Cardiac septum (tissue), 1 donor: Measurements from ENCODE around the gene LDLRAD4. TPM values are rescaled to one million over a fixed set of nuclear protein-coding genes. Genes with fewer than 3 reads are reported as not detected.

Experiments
- DNase-seq: peaks from one replicate; pipeline ENCODE4 v3.0.0-alpha.2; 2020; ENCODE audit warnings: low spot score
- intact Hi-C: fragments of 100-400 bp; cut with DNase I; formaldehyde crosslinking; loops from one replicate; pipeline ENCODE4 v1.14.0; 2022
- total RNA-seq: library from RNA; stranded (reverse); fragmentation: NEBNext Ultra II Directional; extraction: Animal tissue kit (Norgen Biotek cat#: 25700); gene quantifications from one replicate; pipeline ENCODE4 v1.2.1, GENCODE V29; 2021
- donor health status: DM: no; HTN: no; CAD: no.

Gene LDLRAD4
- total RNA-seq, 1 donor from 2014 or later: 23.3 TPM

DNA sequence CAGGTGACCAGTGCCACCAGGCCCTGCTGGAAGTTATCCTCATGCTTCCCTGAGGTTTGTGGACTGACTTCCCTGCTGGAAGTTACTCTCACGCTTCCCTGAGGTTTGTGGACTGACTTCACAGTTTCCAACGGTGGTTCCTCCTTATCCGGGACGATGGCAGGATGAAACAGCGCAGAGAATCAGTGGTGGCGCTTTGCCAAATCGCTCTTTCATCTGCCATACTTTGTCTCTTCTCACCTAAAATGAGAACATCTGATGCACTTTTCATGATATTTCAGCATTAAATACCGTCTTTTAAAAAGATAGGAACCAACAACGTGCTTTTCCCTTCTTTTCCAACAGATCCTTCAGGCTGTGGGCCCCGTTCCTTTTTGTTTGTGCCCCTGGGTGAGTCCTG, 183.3 kb downstream of the LDLRAD4 start:
- intact Hi-C loops: no loop called here
- DNase-seq: no peak

DNA sequence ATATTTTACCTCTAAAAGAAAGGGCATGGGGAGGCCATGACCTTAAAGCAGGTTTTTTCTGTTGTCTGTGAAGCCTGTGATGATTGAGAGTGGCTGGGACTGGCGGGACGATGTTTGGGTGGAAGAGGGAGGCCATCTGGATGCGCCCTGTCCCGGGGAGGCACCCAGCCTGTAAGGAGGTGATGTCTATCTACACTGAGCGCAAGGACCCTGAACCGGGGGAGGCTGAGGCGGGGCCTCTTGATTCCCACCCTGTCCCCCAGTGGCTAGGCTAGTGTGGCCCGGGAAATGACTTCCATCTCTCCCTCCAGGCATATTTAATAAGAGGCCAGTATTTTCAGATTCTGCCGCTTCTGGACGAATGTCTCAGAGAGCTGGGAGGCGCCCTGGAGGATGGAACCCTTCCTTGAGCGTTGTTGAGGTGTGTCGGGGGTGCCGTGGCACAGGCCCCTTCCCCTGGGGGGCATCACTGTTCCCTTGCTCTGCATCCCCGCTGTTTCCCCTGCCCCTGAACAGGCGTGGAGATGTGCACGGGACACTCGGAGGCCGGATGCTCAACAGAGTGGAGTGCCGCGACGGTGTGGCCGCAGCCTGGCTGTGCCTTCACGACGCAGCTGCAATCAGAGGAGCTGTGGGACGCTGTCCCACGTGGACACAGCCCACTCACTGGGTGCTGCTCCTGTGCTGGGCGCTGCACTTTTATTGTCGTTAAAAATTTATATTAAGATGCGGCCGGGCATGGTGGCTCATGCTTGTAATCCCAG, 185.4 kb downstream of the LDLRAD4 start:
- no peak for DNase-seq
- intact Hi-C loops: no loop called here

DNA sequence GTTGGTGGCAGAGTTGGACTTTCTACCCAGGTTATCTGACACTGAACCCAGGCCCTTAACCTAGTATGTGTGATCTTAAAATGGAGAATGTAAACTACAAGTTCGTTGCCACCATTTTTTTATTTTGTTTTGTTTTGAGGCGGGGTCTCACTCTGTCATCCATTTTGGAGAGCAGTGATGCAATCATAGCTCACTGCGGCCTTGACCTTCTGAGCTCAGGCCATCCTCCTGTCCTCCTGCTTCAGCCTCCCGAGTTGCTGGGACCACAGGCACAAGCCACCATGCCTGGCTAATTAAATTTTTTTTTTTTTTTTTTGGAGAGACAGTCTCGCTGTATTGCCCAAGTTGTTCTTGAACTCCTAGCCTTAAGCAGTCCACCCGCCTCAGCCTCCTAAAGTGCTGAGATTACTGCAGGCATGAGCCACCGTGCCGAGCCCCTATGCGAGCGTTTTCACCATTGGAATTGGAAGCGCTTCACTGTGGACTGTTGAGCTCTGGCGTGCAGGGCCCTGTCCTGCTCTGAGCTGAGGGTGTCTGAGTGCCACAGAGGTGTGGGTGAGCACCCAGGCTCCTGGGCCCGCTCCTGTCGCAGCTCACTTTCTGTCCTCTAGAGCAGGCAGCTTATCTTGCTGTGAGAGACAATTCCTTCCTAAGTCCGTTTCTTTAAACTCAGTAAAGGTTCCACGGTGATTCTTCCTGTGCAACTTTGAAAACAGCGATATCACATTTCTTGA, 186.9 kb downstream of the LDLRAD4 start:
- intact Hi-C loops: no loop called here
- no peak for DNase-seq

DNA sequence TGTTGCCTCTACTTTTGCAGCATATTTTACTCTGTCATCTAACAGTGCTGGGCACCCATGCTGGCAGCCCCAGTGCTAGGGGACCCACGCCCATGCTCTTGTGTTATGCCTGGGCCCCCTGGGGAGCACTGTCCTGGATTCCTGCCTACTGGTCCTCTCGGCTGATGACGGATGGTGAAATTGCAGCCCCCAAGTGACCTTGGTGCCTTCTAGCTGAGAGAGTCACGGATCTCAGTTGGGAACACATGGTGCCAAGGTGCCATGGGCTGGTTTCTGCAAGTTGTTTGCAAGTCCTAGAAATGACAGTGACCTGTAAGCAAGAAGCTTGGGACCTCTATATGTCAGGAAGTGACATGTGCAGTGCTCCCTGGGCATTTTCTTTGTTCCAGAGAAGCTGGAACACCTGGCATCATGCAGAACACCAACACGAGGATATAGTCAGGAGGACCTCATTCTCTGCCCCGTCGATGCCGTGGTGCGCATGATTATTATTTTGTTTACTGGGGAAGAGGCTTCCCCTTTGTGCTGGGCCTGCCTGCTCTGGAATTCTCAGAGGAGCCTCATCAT, 187.6 kb downstream of the LDLRAD4 start:
- intact Hi-C loops: no loop called here
- no peak for DNase-seq

DNA sequence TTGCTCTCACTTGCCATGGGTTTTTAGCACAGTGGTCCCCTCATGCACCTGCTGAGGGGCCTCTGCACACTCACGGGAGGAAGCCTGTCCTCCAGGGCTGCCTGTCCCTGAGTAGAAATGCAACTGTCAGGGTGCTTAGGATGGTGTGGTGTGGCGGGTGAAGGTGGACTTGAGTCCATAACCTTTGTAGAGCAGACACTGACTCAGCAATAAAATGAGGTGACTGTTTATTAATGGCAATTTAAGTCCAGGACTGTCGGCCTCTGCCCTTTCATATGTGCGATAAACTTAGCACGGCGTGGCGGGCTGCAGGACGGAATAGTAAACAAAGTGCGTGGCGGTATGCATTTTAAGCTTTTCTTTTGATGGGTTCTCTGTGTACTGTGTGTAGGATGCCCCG, 188.2 kb downstream of the LDLRAD4 start:
- intact Hi-C loops: no loop called here

DNA sequence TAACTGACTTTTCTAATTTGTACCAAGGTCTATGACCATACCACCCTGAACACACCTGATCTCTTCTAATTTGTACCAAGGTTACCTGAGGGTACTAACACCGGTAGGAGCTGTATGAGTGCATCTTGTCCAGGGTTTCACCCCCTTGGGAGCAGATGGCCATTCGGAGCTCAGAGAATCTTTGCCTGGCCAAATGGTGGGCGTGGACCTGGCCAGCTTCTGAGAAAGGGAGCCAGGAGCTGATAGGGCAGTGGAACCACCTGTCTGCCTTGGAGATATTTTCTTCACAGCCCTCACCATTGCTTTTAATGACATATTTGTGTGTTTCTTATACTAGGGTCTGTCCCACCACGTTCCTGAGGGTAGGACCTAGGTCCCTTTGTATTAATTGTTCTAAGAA, 188.9 kb downstream of the LDLRAD4 start:
- DNase-seq: no peak
- intact Hi-C loops: no loop called here

More for the DNA sequence above, 188.2 kb downstream of the LDLRAD4 start:
- no peak for DNase-seq

DNA sequence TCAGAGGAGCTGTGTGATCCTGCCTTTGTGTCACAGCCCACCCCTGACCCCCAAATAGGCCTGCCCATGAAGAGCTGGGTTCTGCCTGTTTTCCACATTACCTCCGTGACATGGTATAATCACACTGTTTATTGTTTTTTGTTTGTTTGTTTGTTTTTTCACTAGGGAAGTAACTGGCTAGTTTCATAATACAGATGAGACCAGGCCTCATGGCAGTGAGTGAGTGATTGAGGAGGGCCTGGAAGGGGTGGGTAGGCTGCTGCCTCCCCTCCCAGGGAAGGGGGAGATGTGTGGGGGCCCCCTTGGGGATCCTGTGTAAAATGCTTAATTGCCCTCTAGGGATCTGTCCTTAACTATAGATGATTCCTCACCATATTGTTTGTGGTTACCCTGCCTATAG, 190.5 kb downstream of the LDLRAD4 start:
- DNase-seq: no peak
- intact Hi-C loops: no loop called here

DNA sequence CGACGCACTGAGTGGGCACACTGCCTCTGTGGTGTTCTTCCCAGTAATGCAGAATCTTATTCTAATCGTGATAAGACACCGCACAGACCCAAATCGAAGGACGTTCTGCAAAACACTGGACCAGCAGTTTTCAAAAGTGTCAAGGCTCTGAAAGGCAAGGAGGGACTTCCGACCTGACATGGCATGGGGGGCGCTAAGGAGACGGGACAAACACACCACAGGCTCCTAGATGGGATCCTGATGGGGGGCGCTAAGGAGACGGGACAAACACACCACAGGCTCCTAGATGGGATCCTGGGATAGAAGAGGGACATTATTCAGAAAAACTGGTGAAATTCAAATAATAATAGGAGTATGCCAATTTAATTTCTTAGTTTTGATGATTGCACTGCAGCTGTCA, 191.4 kb downstream of the LDLRAD4 start:
- intact Hi-C loops: no loop called here
- no peak for DNase-seq

DNA sequence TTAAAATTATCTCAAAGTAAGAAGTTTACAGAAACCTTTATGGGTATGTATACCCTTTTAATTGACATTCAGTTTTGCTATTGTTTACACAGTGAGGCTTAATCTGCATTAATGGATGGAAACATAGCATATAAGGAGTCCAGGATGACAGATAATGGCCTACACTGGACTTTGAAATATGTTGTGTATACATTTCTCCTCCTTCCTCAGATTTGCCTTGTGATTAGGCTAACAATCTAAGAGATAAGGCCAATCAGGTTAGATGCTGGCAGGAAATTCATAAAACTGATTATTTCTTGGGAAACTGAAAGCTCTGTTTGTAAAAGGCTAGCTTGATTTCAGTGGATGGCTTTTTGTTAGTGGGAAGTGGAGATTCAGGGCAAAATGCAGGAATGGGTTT, 191.9 kb downstream of the LDLRAD4 start:
- intact Hi-C loops: no loop called here
- no peak for DNase-seq

DNA sequence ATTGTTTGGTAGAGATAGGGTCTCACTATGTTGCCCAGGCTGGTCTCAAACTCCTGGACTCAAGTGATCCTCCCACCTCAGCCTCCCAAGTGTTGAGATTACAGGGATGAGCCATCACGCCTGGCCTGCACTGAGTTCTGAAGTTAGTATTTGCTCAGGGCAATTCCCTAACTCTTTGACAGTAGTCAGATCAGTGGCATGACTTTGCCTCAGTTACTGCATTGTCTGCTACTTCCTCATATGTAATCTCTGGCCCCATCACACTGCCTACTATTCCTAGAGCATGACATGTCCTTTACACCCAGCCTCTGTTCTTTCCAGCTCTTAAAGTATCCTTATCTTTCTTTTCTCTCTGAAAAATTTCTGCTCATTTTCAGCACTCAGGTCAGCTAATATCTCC, 193.5 kb downstream of the LDLRAD4 start:
- intact Hi-C loops: no loop called here
- no peak for DNase-seq

DNA sequence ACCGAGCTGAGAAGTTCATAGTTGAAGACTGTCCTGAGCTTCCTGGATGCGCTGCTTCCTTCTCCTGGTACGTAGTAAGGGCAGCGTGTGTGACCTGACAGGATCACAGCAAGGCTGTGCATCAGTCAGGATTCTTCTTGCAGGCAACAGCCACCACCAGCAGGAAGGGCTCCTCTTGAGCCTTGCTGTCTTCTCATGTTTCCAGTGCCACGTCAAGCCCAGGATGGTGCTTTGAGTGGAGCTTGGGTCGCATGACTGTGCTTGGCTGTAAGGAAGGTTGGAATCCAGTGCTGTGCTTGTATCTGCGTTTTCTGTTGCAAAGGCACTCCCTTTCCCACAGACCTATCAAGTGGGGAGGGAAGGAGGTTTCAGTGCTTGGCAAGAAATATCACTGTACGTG, 194.3 kb downstream of the LDLRAD4 start:
- no peak for DNase-seq
- intact Hi-C loops: no loop called here

DNA sequence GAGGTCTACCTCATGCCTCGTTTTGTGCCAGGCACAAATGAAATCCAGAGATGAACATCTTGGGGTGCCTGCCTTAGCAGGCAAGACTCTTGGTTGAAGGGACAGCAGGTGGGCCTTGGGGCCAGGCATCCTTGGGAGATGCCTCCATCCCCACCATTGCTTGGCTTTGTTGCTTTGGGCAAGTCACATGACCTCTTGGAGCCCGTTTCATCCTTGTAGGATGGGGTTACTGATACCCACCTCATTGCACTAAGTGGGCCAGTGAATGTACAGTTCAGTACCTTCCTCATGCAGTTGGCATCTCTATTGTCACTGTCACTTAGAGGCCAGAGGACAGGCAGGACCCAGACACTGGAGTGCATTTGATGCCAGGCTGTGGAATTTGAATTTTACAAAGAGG, 195.5 kb downstream of the LDLRAD4 start:
- no peak for DNase-seq
- intact Hi-C loops: no loop called here

DNA sequence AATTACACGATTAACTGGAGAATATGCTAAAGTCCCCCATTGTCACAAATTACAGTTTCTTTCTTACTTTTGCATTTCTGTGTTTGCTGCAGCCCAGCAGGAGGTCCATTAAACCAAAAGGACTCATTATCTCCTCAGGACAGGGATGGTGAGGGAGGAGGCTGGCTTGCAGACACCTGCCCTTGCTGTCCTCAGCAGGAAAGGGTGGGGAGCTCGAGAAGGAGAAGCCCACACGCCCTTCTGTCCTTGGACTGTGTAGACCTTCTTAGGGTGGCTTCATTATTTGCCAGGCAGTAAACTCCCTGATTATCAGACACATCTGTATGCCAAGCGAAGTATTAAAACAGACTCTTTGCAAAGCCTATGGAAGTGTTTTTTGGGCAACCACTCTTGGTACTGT, 196.0 kb downstream of the LDLRAD4 start:
- intact Hi-C loops: no loop called here
- DNase-seq: no peak

DNA sequence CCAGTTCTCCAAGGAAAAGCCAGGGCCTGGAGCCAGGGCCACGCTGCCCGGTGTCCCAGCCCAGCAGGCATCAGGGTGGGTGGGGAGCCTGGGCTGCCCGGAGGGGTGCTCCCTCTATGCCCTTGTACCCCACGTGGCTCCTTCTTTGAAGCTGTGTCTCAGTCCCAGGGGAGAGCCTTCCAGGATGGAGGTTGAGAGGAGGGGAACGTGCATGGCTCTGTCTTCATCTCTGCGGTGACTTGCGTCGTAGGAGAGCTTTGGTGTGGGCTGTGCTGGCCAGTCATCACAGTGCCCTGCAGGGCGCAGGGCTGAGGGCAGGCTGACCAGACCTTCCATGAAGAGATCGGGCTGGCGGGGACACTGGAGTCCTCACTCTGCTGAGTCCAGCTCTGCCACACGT, 197.2 kb downstream of the LDLRAD4 start:
- DNase-seq: no peak
- intact Hi-C loops: no loop called here

DNA sequence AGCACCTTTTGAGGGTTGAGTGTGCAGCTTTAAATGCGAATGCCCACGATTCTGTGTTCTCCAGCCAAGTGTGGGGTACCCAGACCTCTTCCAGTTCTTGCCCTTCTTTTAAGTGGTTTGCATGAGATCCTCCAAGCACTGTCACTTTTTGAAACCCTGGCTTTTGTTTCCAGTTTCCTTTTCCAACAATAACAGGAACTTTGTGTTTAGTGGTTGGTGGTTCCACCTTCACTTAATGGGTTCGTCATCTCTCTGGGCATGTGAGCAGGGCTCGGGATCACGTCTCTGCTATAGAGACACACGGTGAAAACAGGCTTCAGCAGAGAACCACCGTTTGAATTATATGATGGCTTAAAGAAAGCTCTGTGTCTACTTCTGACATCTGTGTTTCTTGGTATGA, 197.6 kb downstream of the LDLRAD4 start:
- intact Hi-C loops: no loop called here
- DNase-seq: no peak

DNA sequence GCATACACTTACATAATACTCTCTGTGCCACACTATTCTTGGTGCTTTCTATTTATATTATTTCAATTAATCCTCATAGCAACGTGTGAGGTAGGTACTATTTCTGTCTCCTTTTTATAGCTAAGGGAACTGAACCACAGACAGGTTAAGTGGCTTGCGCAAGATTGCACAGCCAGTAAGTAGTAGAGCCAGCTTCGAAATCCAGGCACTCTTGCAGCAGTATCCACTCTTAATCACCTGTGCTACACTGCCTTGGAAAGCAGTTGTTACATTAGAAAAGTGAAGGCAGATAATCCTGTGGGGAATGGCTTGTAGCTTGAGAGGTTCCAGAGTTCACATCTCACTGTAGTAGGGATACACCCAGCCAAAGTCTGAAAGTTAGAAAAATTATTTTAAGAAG, 198.3 kb downstream of the LDLRAD4 start:
- DNase-seq: no peak
- intact Hi-C loops: no loop called here

DNA sequence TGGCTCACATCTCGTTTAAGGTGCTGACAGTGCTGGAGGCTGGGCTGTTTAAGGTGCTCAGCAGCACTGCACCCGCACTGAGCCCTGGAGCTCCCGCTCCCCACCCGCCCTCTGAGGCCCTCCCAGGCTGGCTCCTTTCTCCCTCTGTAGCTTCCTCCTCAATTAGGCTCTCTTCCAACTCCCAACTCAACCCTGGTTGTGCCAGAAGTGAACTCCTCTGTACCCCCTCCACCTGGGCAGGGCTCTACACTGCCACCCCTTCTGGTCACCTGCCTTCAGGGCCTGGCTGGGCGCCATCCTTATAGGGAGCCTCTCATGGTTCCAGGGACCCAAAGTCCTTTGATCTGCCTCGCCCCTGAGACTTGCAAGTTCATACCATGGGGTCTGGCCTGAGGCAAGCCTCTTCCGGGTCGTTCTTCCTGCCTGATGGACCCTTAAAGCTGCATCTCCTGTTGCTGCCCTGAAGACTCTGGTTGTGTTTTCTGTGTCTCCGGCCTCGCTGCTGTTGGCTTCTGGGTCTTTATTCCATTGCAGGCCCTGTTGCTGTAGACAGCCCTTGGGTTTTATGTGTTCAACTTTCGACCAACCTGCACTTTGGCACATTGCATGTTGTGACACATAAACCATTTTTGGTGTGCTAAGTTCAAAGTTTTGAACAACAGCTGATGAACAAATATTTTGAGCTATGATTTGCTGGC, 199.6 kb downstream of the LDLRAD4 start:
- DNase-seq: no peak
- intact Hi-C loops: no loop called here

DNA sequence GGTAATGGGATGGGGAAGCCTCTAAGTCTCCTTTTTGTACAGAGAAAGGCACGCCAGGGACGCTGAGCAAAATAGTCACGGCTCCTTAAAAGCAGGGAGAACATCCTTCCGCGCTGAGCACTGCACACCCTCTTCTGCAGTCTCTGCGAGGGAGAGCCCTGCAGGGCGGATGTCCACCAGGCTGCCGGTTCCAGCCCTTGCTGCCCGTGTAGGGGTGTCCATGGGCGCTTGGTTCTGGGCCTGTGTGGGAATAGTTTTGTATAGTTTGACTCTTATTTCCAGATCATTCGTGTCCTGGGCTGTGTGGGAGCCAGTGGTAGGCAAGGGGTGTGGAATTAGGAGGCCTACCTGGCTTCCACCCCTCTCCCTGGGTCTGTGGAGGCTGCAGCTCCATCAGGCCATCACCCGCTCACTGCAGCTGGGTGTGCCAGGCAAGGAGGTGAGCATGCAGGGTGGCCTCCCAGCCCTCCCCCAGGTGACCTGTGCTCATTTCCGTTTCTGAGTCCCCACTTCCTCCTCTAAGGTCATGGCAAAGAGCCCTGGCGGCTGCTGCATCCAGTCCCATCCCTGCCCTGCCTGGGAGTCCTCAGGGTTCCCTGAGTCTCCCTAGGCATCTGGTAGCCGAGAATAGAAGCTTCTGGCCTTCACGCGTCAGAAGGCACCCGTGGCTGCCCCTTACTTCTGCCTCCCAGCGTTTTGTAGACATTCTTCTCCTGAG, 202.6 kb downstream of the LDLRAD4 start:
- DNase-seq: no peak
- intact Hi-C loops: no loop called here

DNA sequence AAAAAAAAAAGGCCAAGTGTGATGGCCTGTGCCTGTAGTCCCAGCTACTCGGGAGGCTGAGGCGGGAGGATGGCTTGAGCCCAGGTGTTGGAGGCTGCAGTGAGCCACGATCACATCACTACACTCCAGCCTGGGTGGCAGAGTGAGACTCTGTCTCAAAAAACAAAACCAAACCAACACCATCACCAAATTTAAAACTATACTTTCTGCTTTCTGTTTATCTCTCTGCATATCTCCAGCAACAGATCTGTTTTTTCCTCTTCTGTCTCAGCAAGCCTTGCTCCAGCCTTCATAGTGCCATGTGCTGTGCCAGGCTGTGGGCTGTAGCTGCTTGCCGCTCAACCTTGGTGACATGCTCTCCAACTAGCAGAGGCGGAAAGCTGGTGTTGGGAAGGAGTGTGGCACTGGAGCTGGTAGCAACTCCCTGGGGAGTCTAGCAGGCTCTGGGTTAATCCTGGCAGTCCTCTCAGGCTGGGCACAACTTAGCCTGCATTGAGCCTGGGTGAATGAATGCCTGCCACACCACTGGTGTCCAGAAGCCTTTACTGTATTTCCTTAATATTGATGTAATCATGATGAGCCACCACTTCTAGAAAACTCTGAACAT, 204.1 kb downstream of the LDLRAD4 start:
- DNase-seq: no peak
- intact Hi-C loops: no loop called here
